SK-N-SH (cell line): ENCODE results near the gene RRP1B. TPM values are rescaled to one million over a fixed set of nuclear protein-coding genes. Genes with fewer than 3 reads are reported as not detected.

Experiments used
- CTCF ChIA-PET: fragments of 300-600, 350-600 bp; formaldehyde crosslinking; extraction: SDS; loops from one replicate; lab custom pipeline; 2021; lab: Yijun Ruan, JAX
- POLR2A ChIA-PET: fragments of 350-600 bp; sonication (Branson Sonifier 250); formaldehyde crosslinking; extraction: SDS; loops from one replicate; lab custom pipeline; 2020; ENCODE audit warnings: antibody characterized with exemption, inconsistent platforms; lab: Yijun Ruan, JAX
- DNase-seq: peaks from one replicate; pipeline ENCODE4 v3.0.0; 2012
- H2AFZ ChIP-seq: fragments of 200-600 bp; sonication (generic); 2 replicates; pipeline ENCODE4 v1.8.1; 2016; ENCODE audit warnings: antibody characterized with exemption, mild to moderate bottlenecking, low read depth
- H3F3A ChIP-seq: fragments of 200-600 bp; sonication (generic); replicated peaks from 2 replicates; pipeline ENCODE3; 2016; ENCODE audit warnings: antibody characterized with exemption, mild to moderate bottlenecking; ENCODE audit not compliant: insufficient read depth
- H3K27ac ChIP-seq, 2 experiments: fragments of 200-500 bp in 1 of 2; fragments of 200-600 bp in 1 of 2; sonication (Bioruptor generic) in 1 of 2; sonication (generic), shearing (Covaris generic) in 1 of 2; 2 replicates each; pipeline versions ENCODE4 v1.5.1 to v1.6.1; 2014 to 2016; ENCODE audit warnings: low read depth in 2 of 2, inconsistent platforms in 1 of 2, low read length in 1 of 2, mild to moderate bottlenecking in 1 of 2, mixed read lengths in 1 of 2
- H3K27me3 ChIP-seq: fragments of 200-600 bp; sonication (generic), shearing (Covaris generic); 2 replicates; pipeline ENCODE4 v1.6.1; 2016; ENCODE audit warnings: mixed run types; ENCODE audit not compliant: insufficient read depth
- H3K36me3 ChIP-seq, 2 experiments: fragments of 200-500 bp in 1 of 2; fragments of 200-600 bp in 1 of 2; sonication (Bioruptor generic) in 1 of 2; sonication (generic) in 1 of 2; replicated peaks in 1 of 2; 2 replicates each; pipeline versions ENCODE3 to v1.5.1; 2014 to 2016; ENCODE audit warnings: low read length in 1 of 2, mild to moderate bottlenecking in 1 of 2; ENCODE audit not compliant: insufficient read depth in 2 of 2, control insufficient read depth in 1 of 2
- H3K4me1 ChIP-seq, 2 experiments: fragments of 200-500 bp in 1 of 2; fragments of 200-600 bp in 1 of 2; sonication (Bioruptor generic) in 1 of 2; sonication (generic), shearing (Covaris generic) in 1 of 2; 2 replicates each; pipeline versions ENCODE4 v1.5.1 to v1.6.1; 2014 to 2016; ENCODE audit warnings: low read depth in 1 of 2, low read length in 1 of 2, mixed run types in 1 of 2; ENCODE audit not compliant: insufficient read depth in 2 of 2, control insufficient read depth in 1 of 2
- H3K4me2 ChIP-seq: fragments of 200-600 bp; sonication (generic), shearing (Covaris generic); 2 replicates; pipeline ENCODE4 v1.6.1; 2017; ENCODE audit warnings: mixed run types
- H3K4me3 ChIP-seq, 2 experiments: fragments of 200-500 bp in 1 of 2; fragments of 200-600 bp in 1 of 2; sonication (Bioruptor generic) in 1 of 2; sonication (generic), shearing (Covaris generic) in 1 of 2; 2 replicates each; pipeline versions ENCODE4 v1.5.1 to v1.8.1; 2014 to 2016; ENCODE audit warnings: low read depth in 2 of 2, inconsistent platforms in 1 of 2, low read length in 1 of 2, mild to moderate bottlenecking in 1 of 2, mixed read lengths in 1 of 2, moderate library complexity in 1 of 2
- H3K79me2 ChIP-seq: fragments of 200-600 bp; sonication (generic); 2 replicates; pipeline ENCODE4 v1.8.1; 2017; ENCODE audit warnings: mild to moderate bottlenecking; ENCODE audit not compliant: insufficient read depth
- H3K9ac ChIP-seq: fragments of 200-600 bp; sonication (generic); 2 replicates; pipeline ENCODE4 v1.6.1; 2017; ENCODE audit warnings: mixed run types
- H3K9me2 ChIP-seq: fragments of 200-600 bp; sonication (generic); 2 replicates; pipeline ENCODE4 v1.6.1; 2017; ENCODE audit warnings: mixed run types
- H3K9me3 ChIP-seq: fragments of 200-600 bp; sonication (generic); 2 replicates; pipeline ENCODE4 v1.6.1; 2017; ENCODE audit warnings: mixed run types, mild to moderate bottlenecking, moderate library complexity
- H4K20me1 ChIP-seq: fragments of 200-600 bp; sonication (generic); 2 replicates; pipeline ENCODE4 v1.6.1; 2017; ENCODE audit warnings: mild to moderate bottlenecking, mixed run types; ENCODE audit not compliant: insufficient read depth
- EZH2phosphoT487 ChIP-seq: fragments of 200-600 bp; sonication (generic); IDR thresholded peaks from 2 replicates; pipeline ENCODE4 v1.6.1; 2017; ENCODE audit warnings: low read depth, mixed run types, mild to moderate bottlenecking, antibody characterized with exemption, moderate library complexity, borderline replicate concordance
- MEF2A ChIP-seq: IDR thresholded peaks from 2 replicates; pipeline ENCODE4 v1.4.0; 2012; ENCODE audit warnings: low read depth, borderline replicate concordance
- MXI1 ChIP-seq: IDR thresholded peaks from 2 replicates; pipeline ENCODE4 v1.6.1; 2012; ENCODE audit warnings: mild to moderate bottlenecking, low read depth, low read length, improper control_type of control experiment
- NFIC ChIP-seq: IDR thresholded peaks from 2 replicates; pipeline ENCODE4 v1.4.0; 2012; ENCODE audit warnings: borderline replicate concordance
- NRF1 ChIP-seq: IDR thresholded peaks from 2 replicates; pipeline ENCODE4 v1.6.1; 2012; ENCODE audit warnings: low read depth, mild to moderate bottlenecking, low read length
- TAF1 ChIP-seq: IDR thresholded peaks from 2 replicates; pipeline ENCODE4 v1.6.1; 2012; ENCODE audit warnings: low read depth, mild to moderate bottlenecking, low read length, moderate library complexity, borderline replicate concordance
- WGBS: methylation state at CpG from one replicate; pipeline ENCODE4 v1.1.6; 2017; ENCODE audit warnings: low lambda C conversion rate; 5-methylcytosine and 5-hydroxymethylcytosine counted together
- polyA plus RNA-seq, 3 experiments: library from polyadenylated mRNA; depleted of rRNA; stranded (reverse); fragments of >200 nt; gene quantifications; 2 replicates each; pipeline ENCODE4 v1.2.3, GENCODE V29; 2012
- TF ChIP-seq, protein P1 (sequence below): IDR thresholded peaks from 2 replicates; pipeline ENCODE4 v1.6.1; 2012; ENCODE audit warnings: mild to moderate bottlenecking, low read depth, low read length, moderate library complexity
- TF ChIP-seq, protein P2 (sequence below): IDR thresholded peaks from 2 replicates; pipeline ENCODE4; 2012
- TF ChIP-seq, protein P3 (sequence below): fragments of 150-350 bp; IDR thresholded peaks from 2 replicates; pipeline ENCODE4 v1.6.1; 2017; ENCODE audit warnings: antibody characterized with exemption, low read length, low read depth, borderline replicate concordance
- TF ChIP-seq, protein P4 (sequence below): IDR thresholded peaks from 2 replicates; pipeline ENCODE4 v1.4.0; 2012; ENCODE audit warnings: low read depth

RRP1B gene
- polyA plus RNA-seq, 1 of the 3 experiments (the other 2 are of a cell fraction) = 10.4 TPM

DNA sequence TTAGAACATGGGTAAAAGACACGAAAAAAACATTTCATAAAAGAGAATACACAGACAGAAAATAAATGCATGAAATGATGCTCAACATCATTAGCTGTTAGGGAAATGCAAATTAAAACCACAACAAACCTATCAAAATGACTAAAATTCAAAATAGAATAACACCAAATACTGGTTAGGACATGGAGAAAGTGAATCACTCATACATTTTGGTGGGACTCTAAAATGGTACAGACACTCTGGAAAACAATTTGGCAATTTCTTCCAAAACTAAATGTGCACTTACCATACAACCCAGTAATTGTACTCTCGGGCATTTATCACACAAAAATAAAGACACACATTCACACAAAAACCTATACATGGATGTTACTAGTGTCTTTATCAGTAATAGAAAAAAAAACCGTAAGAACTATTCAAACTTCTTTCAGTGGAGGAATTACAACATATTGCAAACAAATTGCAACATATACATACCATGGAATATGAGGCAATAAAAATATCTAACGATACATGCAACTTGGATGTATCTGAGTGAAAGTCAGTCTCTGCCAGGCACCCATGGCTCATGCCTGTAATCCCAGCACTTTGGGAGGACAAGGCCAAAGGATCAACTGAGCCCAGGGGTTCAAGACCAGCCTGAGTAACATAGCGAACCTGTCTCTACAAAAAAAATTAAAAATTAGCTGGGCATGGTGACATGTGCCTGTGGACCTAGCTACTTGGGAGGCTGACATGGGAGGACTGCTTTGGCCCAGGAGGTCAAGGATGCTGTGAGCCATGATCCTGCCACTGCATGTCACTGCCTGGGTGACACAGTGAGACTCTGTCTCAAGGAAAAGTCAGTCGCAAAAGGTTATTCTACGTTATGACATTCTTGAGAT is 19.6 kb upstream of the RRP1B start:
- H3K36me3 ChIP-seq = no peaks in the 10 kb centered on the region
- H3F3A ChIP-seq = peaks cover 3% of the 10 kb centered on the region
- H3K9me3 ChIP-seq = no peaks in the 10 kb centered on the region
- H3K9me2 ChIP-seq = no peaks in the 10 kb centered on the region
- no peak overlapping the region for H3K4me2 ChIP-seq
- no peaks in the 10 kb centered on the region for H3K79me2 ChIP-seq
- no peak overlapping the region for H3K27ac ChIP-seq
- H2AFZ ChIP-seq = no peak overlapping the region
- no peak overlapping the region for H3K9ac ChIP-seq
- H3K27me3 ChIP-seq = no peaks in the 10 kb centered on the region
- H4K20me1 ChIP-seq = no peaks in the 10 kb centered on the region
- no peaks in the 10 kb centered on the region for H3K4me1 ChIP-seq
- DNase-seq = no peak
- no peak for TF ChIP-seq EZH2phosphoT487
- TF ChIP-seq, protein P1, sequence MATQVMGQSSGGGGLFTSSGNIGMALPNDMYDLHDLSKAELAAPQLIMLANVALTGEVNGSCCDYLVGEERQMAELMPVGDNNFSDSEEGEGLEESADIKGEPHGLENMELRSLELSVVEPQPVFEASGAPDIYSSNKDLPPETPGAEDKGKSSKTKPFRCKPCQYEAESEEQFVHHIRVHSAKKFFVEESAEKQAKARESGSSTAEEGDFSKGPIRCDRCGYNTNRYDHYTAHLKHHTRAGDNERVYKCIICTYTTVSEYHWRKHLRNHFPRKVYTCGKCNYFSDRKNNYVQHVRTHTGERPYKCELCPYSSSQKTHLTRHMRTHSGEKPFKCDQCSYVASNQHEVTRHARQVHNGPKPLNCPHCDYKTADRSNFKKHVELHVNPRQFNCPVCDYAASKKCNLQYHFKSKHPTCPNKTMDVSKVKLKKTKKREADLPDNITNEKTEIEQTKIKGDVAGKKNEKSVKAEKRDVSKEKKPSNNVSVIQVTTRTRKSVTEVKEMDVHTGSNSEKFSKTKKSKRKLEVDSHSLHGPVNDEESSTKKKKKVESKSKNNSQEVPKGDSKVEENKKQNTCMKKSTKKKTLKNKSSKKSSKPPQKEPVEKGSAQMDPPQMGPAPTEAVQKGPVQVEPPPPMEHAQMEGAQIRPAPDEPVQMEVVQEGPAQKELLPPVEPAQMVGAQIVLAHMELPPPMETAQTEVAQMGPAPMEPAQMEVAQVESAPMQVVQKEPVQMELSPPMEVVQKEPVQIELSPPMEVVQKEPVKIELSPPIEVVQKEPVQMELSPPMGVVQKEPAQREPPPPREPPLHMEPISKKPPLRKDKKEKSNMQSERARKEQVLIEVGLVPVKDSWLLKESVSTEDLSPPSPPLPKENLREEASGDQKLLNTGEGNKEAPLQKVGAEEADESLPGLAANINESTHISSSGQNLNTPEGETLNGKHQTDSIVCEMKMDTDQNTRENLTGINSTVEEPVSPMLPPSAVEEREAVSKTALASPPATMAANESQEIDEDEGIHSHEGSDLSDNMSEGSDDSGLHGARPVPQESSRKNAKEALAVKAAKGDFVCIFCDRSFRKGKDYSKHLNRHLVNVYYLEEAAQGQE = no peak
- TF ChIP-seq TAF1 = no peak
- TF ChIP-seq, protein P2, sequence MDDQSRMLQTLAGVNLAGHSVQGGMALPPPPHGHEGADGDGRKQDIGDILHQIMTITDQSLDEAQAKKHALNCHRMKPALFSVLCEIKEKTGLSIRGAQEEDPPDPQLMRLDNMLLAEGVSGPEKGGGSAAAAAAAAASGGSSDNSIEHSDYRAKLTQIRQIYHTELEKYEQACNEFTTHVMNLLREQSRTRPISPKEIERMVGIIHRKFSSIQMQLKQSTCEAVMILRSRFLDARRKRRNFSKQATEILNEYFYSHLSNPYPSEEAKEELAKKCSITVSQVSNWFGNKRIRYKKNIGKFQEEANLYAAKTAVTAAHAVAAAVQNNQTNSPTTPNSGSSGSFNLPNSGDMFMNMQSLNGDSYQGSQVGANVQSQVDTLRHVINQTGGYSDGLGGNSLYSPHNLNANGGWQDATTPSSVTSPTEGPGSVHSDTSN = no peak
- TF ChIP-seq NFIC = no peak
- TF ChIP-seq, protein P3, sequence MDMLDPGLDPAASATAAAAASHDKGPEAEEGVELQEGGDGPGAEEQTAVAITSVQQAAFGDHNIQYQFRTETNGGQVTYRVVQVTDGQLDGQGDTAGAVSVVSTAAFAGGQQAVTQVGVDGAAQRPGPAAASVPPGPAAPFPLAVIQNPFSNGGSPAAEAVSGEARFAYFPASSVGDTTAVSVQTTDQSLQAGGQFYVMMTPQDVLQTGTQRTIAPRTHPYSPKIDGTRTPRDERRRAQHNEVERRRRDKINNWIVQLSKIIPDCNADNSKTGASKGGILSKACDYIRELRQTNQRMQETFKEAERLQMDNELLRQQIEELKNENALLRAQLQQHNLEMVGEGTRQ = no peak
- TF ChIP-seq MEF2A = no peak
- TF ChIP-seq, protein P4, sequence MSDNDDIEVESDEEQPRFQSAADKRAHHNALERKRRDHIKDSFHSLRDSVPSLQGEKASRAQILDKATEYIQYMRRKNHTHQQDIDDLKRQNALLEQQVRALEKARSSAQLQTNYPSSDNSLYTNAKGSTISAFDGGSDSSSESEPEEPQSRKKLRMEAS = no peak
- TF ChIP-seq NRF1 = no peak
- TF ChIP-seq MXI1 = no peak
- H3K4me3 ChIP-seq = no peak overlapping the region
- POLR2A ChIA-PET = no interaction called here
- 77% methylated on average over 6 of the region's 7 CpGs for WGBS
- CTCF ChIA-PET = interaction anchor here (0.6 to 1.1 kb wide), 4 partner anchors 14 to 44 kb away, joined by 3 read pairs; no protein-coding TSS in a partner anchor
